SK-N-SH (cell line): Measurements from ENCODE around the gene ITGA2. TPM values are rescaled to one million over a fixed set of nuclear protein-coding genes. Genes with fewer than 3 reads are reported as not detected.

ENCODE experiments used
- CTCF ChIA-PET: fragments of 300-600, 350-600 bp; formaldehyde crosslinking; extraction: SDS; loops from one replicate; lab custom pipeline; 2021; lab: Yijun Ruan, JAX
- POLR2A ChIA-PET: fragments of 350-600 bp; sonication (Branson Sonifier 250); formaldehyde crosslinking; extraction: SDS; loops from one replicate; lab custom pipeline; 2020; ENCODE audit warnings: antibody characterized with exemption, inconsistent platforms; lab: Yijun Ruan, JAX
- DNase-seq: peaks from one replicate; pipeline ENCODE4 v3.0.0; 2012
- H2AFZ ChIP-seq: fragments of 200-600 bp; sonication (generic); 2 replicates; pipeline ENCODE4 v1.8.1; 2016; ENCODE audit warnings: antibody characterized with exemption, mild to moderate bottlenecking, low read depth
- H3F3A ChIP-seq: fragments of 200-600 bp; sonication (generic); replicated peaks from 2 replicates; pipeline ENCODE3; 2016; ENCODE audit warnings: antibody characterized with exemption, mild to moderate bottlenecking; ENCODE audit not compliant: insufficient read depth
- H3K27ac ChIP-seq, 2 experiments: fragments of 200-500 bp in 1 of 2; fragments of 200-600 bp in 1 of 2; sonication (Bioruptor generic) in 1 of 2; sonication (generic), shearing (Covaris generic) in 1 of 2; 2 replicates each; pipeline versions ENCODE4 v1.5.1 to v1.6.1; 2014 to 2016; ENCODE audit warnings: low read depth in 2 of 2, inconsistent platforms in 1 of 2, low read length in 1 of 2, mild to moderate bottlenecking in 1 of 2, mixed read lengths in 1 of 2
- H3K27me3 ChIP-seq: fragments of 200-600 bp; sonication (generic), shearing (Covaris generic); 2 replicates; pipeline ENCODE4 v1.6.1; 2016; ENCODE audit warnings: mixed run types; ENCODE audit not compliant: insufficient read depth
- H3K36me3 ChIP-seq, 2 experiments: fragments of 200-500 bp in 1 of 2; fragments of 200-600 bp in 1 of 2; sonication (Bioruptor generic) in 1 of 2; sonication (generic) in 1 of 2; replicated peaks in 1 of 2; 2 replicates each; pipeline versions ENCODE3 to v1.5.1; 2014 to 2016; ENCODE audit warnings: low read length in 1 of 2, mild to moderate bottlenecking in 1 of 2; ENCODE audit not compliant: insufficient read depth in 2 of 2, control insufficient read depth in 1 of 2
- H3K4me1 ChIP-seq, 2 experiments: fragments of 200-500 bp in 1 of 2; fragments of 200-600 bp in 1 of 2; sonication (Bioruptor generic) in 1 of 2; sonication (generic), shearing (Covaris generic) in 1 of 2; 2 replicates each; pipeline versions ENCODE4 v1.5.1 to v1.6.1; 2014 to 2016; ENCODE audit warnings: low read depth in 1 of 2, low read length in 1 of 2, mixed run types in 1 of 2; ENCODE audit not compliant: insufficient read depth in 2 of 2, control insufficient read depth in 1 of 2
- H3K4me2 ChIP-seq: fragments of 200-600 bp; sonication (generic), shearing (Covaris generic); 2 replicates; pipeline ENCODE4 v1.6.1; 2017; ENCODE audit warnings: mixed run types
- H3K4me3 ChIP-seq, 2 experiments: fragments of 200-500 bp in 1 of 2; fragments of 200-600 bp in 1 of 2; sonication (Bioruptor generic) in 1 of 2; sonication (generic), shearing (Covaris generic) in 1 of 2; 2 replicates each; pipeline versions ENCODE4 v1.5.1 to v1.8.1; 2014 to 2016; ENCODE audit warnings: low read depth in 2 of 2, inconsistent platforms in 1 of 2, low read length in 1 of 2, mild to moderate bottlenecking in 1 of 2, mixed read lengths in 1 of 2, moderate library complexity in 1 of 2
- H3K79me2 ChIP-seq: fragments of 200-600 bp; sonication (generic); 2 replicates; pipeline ENCODE4 v1.8.1; 2017; ENCODE audit warnings: mild to moderate bottlenecking; ENCODE audit not compliant: insufficient read depth
- H3K9ac ChIP-seq: fragments of 200-600 bp; sonication (generic); 2 replicates; pipeline ENCODE4 v1.6.1; 2017; ENCODE audit warnings: mixed run types
- H3K9me2 ChIP-seq: fragments of 200-600 bp; sonication (generic); 2 replicates; pipeline ENCODE4 v1.6.1; 2017; ENCODE audit warnings: mixed run types
- H3K9me3 ChIP-seq: fragments of 200-600 bp; sonication (generic); 2 replicates; pipeline ENCODE4 v1.6.1; 2017; ENCODE audit warnings: mixed run types, mild to moderate bottlenecking, moderate library complexity
- H4K20me1 ChIP-seq: fragments of 200-600 bp; sonication (generic); 2 replicates; pipeline ENCODE4 v1.6.1; 2017; ENCODE audit warnings: mild to moderate bottlenecking, mixed run types; ENCODE audit not compliant: insufficient read depth
- ELF1 ChIP-seq: IDR thresholded peaks from 2 replicates; pipeline ENCODE4 v1.4.0; 2012
- EP300 ChIP-seq, 2 experiments: IDR thresholded peaks; 2 replicates each; pipeline versions ENCODE4 v1.4.0 to v1.6.1; 2012; ENCODE audit warnings: borderline replicate concordance in 1 of 2, low read depth in 1 of 2, low read length in 1 of 2
- EZH2phosphoT487 ChIP-seq: fragments of 200-600 bp; sonication (generic); IDR thresholded peaks from 2 replicates; pipeline ENCODE4 v1.6.1; 2017; ENCODE audit warnings: low read depth, mixed run types, mild to moderate bottlenecking, antibody characterized with exemption, moderate library complexity, borderline replicate concordance
- FOSL2 ChIP-seq: IDR thresholded peaks from 2 replicates; pipeline ENCODE4 v1.4.0; 2012; ENCODE audit warnings: low read depth, mild to moderate bottlenecking, moderate library complexity, borderline replicate concordance
- FOXJ3 ChIP-seq: sonication (generic); formaldehyde crosslinking; IDR thresholded peaks from 2 replicates; pipeline ENCODE4 v1.5.1; 2020; ENCODE audit warnings: mild to moderate bottlenecking, missing genetic modification reagents
- FOXM1 ChIP-seq: IDR thresholded peaks from 2 replicates; pipeline ENCODE4 v1.4.0; 2012; ENCODE audit warnings: low read depth, mild to moderate bottlenecking
- GABPA ChIP-seq: IDR thresholded peaks from 2 replicates; pipeline ENCODE4 v1.4.0; 2012; ENCODE audit warnings: low read depth, mild to moderate bottlenecking
- MXI1 ChIP-seq: IDR thresholded peaks from 2 replicates; pipeline ENCODE4 v1.6.1; 2012; ENCODE audit warnings: mild to moderate bottlenecking, low read depth, low read length, improper control_type of control experiment
- NFIC ChIP-seq: IDR thresholded peaks from 2 replicates; pipeline ENCODE4 v1.4.0; 2012; ENCODE audit warnings: borderline replicate concordance
- RAD21 ChIP-seq: IDR thresholded peaks from 2 replicates; pipeline ENCODE4 v1.6.1; 2012; ENCODE audit warnings: mild to moderate bottlenecking, low read length
- RXRA ChIP-seq: IDR thresholded peaks from 2 replicates; pipeline ENCODE4 v1.4.0; 2012; ENCODE audit warnings: low read depth, mild to moderate bottlenecking, borderline replicate concordance
- TCF12 ChIP-seq: IDR thresholded peaks from 2 replicates; pipeline ENCODE4 v1.4.0; 2012
- TEAD4 ChIP-seq: IDR thresholded peaks from 2 replicates; pipeline ENCODE4 v1.4.0; 2012; ENCODE audit warnings: mild to moderate bottlenecking, borderline replicate concordance; ENCODE audit not compliant: insufficient read depth
- WGBS: methylation state at CpG from one replicate; pipeline ENCODE4 v1.1.6; 2017; ENCODE audit warnings: low lambda C conversion rate; 5-methylcytosine and 5-hydroxymethylcytosine counted together
- polyA plus RNA-seq, 3 experiments: library from polyadenylated mRNA; depleted of rRNA; stranded (reverse); fragments of >200 nt; gene quantifications; 2 replicates each; pipeline ENCODE4 v1.2.3, GENCODE V29; 2012
- TF ChIP-seq, protein P1 (sequence below): fragments of 150-350 bp; IDR thresholded peaks from 2 replicates; pipeline ENCODE4 v1.6.1; 2016; ENCODE audit warnings: mild to moderate bottlenecking, low read depth, low read length
- TF ChIP-seq, protein P2 (sequence below): fragments of 200-600 bp; sonication (generic); IDR thresholded peaks from 2 replicates; pipeline ENCODE4 v1.6.1; 2017; ENCODE audit warnings: antibody characterized with exemption, mild to moderate bottlenecking, moderate library complexity
- TF ChIP-seq, protein P3 (sequence below): IDR thresholded peaks from 2 replicates; pipeline ENCODE4 v1.4.0; 2012; ENCODE audit warnings: low read depth
- TF ChIP-seq, protein P4 (sequence below): IDR thresholded peaks from 2 replicates; pipeline ENCODE4; 2012

Gene ITGA2
- polyA plus RNA-seq, 1 of the 3 experiments (the other 2 are of a cell fraction), result 38.2 TPM

DNA sequence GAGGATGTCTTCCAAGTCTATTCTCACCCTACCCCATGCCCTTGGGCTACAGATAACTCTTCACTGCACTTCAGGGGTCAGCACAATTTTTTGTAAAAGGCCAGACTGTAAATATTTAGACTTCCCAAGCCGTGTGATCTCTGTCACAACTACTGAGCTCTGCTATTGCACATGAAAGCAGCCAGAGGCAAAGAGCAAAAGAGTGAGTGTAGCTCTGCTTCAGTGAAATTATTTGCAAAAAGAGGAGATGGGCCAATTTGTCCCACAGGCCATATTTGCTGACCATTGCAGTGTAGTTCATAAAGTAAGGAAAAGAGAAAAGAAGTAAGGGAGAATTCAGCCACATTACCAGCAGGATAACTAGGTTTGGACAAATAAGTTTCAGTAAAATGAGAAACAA, 127.4 kb downstream of the ITGA2 start:
- H3F3A ChIP-seq, result peaks cover 7% of the 10 kb centered on the region
- no peak overlapping the region for H3K4me3 ChIP-seq
- H3K4me1 ChIP-seq, result no peaks in the 10 kb centered on the region
- no peaks in the 10 kb centered on the region for H3K27me3 ChIP-seq
- ChIA-PET CTCF (interaction anchor here (0.8 kb wide), 1 partner anchor 20 kb away, joined by 3 read pairs; no protein-coding TSS in a partner anchor), POLR2A (no interaction called here)
- no peak overlapping the region for H3K4me2 ChIP-seq
- no peak overlapping the region for H2AFZ ChIP-seq
- H3K79me2 ChIP-seq, result no peaks in the 10 kb centered on the region
- H4K20me1 ChIP-seq, result no peaks in the 10 kb centered on the region
- WGBS, result 78% methylated on average over 1 of the region's 1 CpG
- H3K9ac ChIP-seq, result no peak overlapping the region
- no peak for DNase-seq
- no peaks in the 10 kb centered on the region for H3K9me3 ChIP-seq
- peaks cover 0 to 3% of the 10 kb centered on the region in 2 experiments for H3K36me3 ChIP-seq
- TF ChIP-seq FOXM1 (no peak), FOSL2 (no peak), EP300 (IDR thresholded peaks at IDR 0.05; ENCODE audit: borderline replicate concordance in 1 of 2, low read depth in 1 of 2, low read length in 1 of 2) (no peak), TEAD4 (no peak), GABPA (no peak), MXI1 (no peak), FOXJ3 (CRISPR knock-in tag) (no peak), TCF12 (no peak), RXRA (no peak), EZH2phosphoT487 (no peak), NFIC (no peak), RAD21 (no peak), ELF1 (no peak)
- TF ChIP-seq, protein P1, sequence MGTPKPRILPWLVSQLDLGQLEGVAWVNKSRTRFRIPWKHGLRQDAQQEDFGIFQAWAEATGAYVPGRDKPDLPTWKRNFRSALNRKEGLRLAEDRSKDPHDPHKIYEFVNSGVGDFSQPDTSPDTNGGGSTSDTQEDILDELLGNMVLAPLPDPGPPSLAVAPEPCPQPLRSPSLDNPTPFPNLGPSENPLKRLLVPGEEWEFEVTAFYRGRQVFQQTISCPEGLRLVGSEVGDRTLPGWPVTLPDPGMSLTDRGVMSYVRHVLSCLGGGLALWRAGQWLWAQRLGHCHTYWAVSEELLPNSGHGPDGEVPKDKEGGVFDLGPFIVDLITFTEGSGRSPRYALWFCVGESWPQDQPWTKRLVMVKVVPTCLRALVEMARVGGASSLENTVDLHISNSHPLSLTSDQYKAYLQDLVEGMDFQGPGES, result no peak
- TF ChIP-seq, protein P2, sequence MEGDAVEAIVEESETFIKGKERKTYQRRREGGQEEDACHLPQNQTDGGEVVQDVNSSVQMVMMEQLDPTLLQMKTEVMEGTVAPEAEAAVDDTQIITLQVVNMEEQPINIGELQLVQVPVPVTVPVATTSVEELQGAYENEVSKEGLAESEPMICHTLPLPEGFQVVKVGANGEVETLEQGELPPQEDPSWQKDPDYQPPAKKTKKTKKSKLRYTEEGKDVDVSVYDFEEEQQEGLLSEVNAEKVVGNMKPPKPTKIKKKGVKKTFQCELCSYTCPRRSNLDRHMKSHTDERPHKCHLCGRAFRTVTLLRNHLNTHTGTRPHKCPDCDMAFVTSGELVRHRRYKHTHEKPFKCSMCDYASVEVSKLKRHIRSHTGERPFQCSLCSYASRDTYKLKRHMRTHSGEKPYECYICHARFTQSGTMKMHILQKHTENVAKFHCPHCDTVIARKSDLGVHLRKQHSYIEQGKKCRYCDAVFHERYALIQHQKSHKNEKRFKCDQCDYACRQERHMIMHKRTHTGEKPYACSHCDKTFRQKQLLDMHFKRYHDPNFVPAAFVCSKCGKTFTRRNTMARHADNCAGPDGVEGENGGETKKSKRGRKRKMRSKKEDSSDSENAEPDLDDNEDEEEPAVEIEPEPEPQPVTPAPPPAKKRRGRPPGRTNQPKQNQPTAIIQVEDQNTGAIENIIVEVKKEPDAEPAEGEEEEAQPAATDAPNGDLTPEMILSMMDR, result no peak
- TF ChIP-seq, protein P3, sequence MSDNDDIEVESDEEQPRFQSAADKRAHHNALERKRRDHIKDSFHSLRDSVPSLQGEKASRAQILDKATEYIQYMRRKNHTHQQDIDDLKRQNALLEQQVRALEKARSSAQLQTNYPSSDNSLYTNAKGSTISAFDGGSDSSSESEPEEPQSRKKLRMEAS, result no peak
- TF ChIP-seq, protein P4, sequence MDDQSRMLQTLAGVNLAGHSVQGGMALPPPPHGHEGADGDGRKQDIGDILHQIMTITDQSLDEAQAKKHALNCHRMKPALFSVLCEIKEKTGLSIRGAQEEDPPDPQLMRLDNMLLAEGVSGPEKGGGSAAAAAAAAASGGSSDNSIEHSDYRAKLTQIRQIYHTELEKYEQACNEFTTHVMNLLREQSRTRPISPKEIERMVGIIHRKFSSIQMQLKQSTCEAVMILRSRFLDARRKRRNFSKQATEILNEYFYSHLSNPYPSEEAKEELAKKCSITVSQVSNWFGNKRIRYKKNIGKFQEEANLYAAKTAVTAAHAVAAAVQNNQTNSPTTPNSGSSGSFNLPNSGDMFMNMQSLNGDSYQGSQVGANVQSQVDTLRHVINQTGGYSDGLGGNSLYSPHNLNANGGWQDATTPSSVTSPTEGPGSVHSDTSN, result no peak
- H3K9me2 ChIP-seq, result no peaks in the 10 kb centered on the region
- no peak overlapping the region for H3K27ac ChIP-seq
